GM12878 (cell line): ENCODE data around the gene PAM16. TPM values are rescaled to one million over a fixed set of nuclear protein-coding genes. Genes with fewer than 3 reads are reported as not detected.

Experiments used
- BACH1 ChIP-seq: fragments of 450-650 bp; IDR thresholded peaks from 2 replicates; pipeline ENCODE4 v1.6.1; 2017; ENCODE audit warnings: mild to moderate bottlenecking, borderline replicate concordance
- BCL11A ChIP-seq: IDR thresholded peaks from 2 replicates; pipeline ENCODE4 v1.6.1; 2011; ENCODE audit warnings: low read depth, low read length
- CHD4 ChIP-seq: fragments of 200-600 bp; sonication (generic); IDR thresholded peaks from 2 replicates; pipeline ENCODE4 v1.6.1; 2016; ENCODE audit warnings: mild to moderate bottlenecking
- CREB1 ChIP-seq: IDR thresholded peaks from 2 replicates; pipeline ENCODE4 v1.6.1; 2012; ENCODE audit warnings: low read depth, mild to moderate bottlenecking, inconsistent platforms
- CREM ChIP-seq: IDR thresholded peaks from 2 replicates; pipeline ENCODE4 v1.6.1; 2014; ENCODE audit warnings: antibody characterized with exemption, low read depth
- ELK1 ChIP-seq: IDR thresholded peaks from 2 replicates; pipeline ENCODE4 v1.6.1; 2012; ENCODE audit warnings: low read depth, low read length, improper control_type of control experiment
- GATAD2B ChIP-seq: fragments of 450-650 bp; conservative IDR thresholded peaks from 2 replicates; pipeline ENCODE4 v1.6.1; 2017; ENCODE audit warnings: low read depth, mild to moderate bottlenecking, moderate library complexity
- NBN ChIP-seq: fragments of 450-650 bp; IDR thresholded peaks from 2 replicates; pipeline ENCODE4 v1.6.1; 2016
- NR2F1 ChIP-seq: fragments of 450-650 bp; conservative IDR thresholded peaks from 2 replicates; pipeline ENCODE4 v1.6.1; 2017; ENCODE audit warnings: mild to moderate bottlenecking
- RAD51 ChIP-seq: fragments of 450-650 bp; IDR thresholded peaks from 2 replicates; pipeline ENCODE4 v1.6.1; 2016; ENCODE audit warnings: moderate library complexity, mild to moderate bottlenecking, inconsistent platforms
- RELA ChIP-seq: fragments of 450-650 bp; IDR thresholded peaks from 2 replicates; pipeline ENCODE4 v1.8.0; 2014; ENCODE audit warnings: borderline replicate concordance; ENCODE audit not compliant: partially characterized antibody
- SIN3A ChIP-seq: IDR thresholded peaks from 2 replicates; pipeline ENCODE4 v1.6.1; 2012; ENCODE audit warnings: low read depth, low read length, improper control_type of control experiment
- SREBF1 ChIP-seq: IDR thresholded peaks from 2 replicates; pipeline ENCODE4 v1.6.1; 2012; ENCODE audit warnings: mild to moderate bottlenecking, low read length
- polyA plus RNA-seq, 11 experiments: library from polyadenylated mRNA; depleted of rRNA in 4 of 11; unstranded in 6 of 11; stranded (reverse) in 5 of 11; fragments of >200 nt; fragmentation: Nextera tagmentation in 4 of 11; fragmentation: Illumina TruSeq in 1 of 11; extraction: Ambion mirVana in 4 of 11; extraction: Trizol in 1 of 11; gene quantifications; 1 replicate in 1 of 11; 2 replicates in 10 of 11; pipeline versions ENCODE4 v1.2.1 to v1.2.3, GENCODE V29; 2011 to 2016; ENCODE audit warnings: inconsistent platforms in 2 of 11, missing spikeins in 2 of 11, low read depth in 1 of 11
- total RNA-seq, 4 experiments: library from RNA; depleted of rRNA in 3 of 4; stranded (reverse); fragments of >200 nt in 3 of 4; fragmentation: Illumina TruSeq in 1 of 4; extraction: Trizol in 1 of 4; gene quantifications; 2 replicates each; pipeline versions ENCODE4 v1.2.1 to v1.2.3, GENCODE V29; 2013 to 2021
- TF ChIP-seq, protein P1 (sequence below): fragments of 450-650 bp; IDR thresholded peaks from 2 replicates; pipeline ENCODE4 v1.6.1; 2016; ENCODE audit warnings: mild to moderate bottlenecking
- TF ChIP-seq, protein P2 (sequence below): IDR thresholded peaks from 2 replicates; pipeline ENCODE4 v1.6.1; 2012; ENCODE audit warnings: low read depth, low read length, improper control_type of control experiment
- TF ChIP-seq, protein P3 (sequence below): fragments of 450-650 bp; IDR thresholded peaks from 2 replicates; pipeline ENCODE4 v1.6.1; 2017; ENCODE audit warnings: low read depth, mild to moderate bottlenecking, moderate library complexity
- TF ChIP-seq, protein P4 (sequence below): fragments of 450-650 bp; conservative IDR thresholded peaks from 2 replicates; pipeline ENCODE4 v1.6.1; 2017; ENCODE audit warnings: mild to moderate bottlenecking, moderate library complexity
- TF ChIP-seq, protein P5 (sequence below): fragments of 150-350 bp; IDR thresholded peaks from 2 replicates; pipeline ENCODE4 v1.6.1; 2014; ENCODE audit warnings: mild to moderate bottlenecking, low read depth, low read length

PAM16 gene
- total and polyA plus RNA-seq, 10 of the 15 experiments (the other 5 are each of a cell fraction or from before 2014, with no cell fraction given), result 18.5 to 94.3 (median 51.5) TPM

- TF ChIP-seq, protein P1, sequence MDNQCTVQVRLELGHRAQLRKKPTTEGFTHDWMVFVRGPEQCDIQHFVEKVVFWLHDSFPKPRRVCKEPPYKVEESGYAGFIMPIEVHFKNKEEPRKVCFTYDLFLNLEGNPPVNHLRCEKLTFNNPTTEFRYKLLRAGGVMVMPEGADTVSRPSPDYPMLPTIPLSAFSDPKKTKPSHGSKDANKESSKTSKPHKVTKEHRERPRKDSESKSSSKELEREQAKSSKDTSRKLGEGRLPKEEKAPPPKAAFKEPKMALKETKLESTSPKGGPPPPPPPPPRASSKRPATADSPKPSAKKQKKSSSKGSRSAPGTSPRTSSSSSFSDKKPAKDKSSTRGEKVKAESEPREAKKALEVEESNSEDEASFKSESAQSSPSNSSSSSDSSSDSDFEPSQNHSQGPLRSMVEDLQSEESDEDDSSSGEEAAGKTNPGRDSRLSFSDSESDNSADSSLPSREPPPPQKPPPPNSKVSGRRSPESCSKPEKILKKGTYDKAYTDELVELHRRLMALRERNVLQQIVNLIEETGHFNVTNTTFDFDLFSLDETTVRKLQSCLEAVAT, result peak; percentile 47
- TF ChIP-seq GATAD2B (peak; percentile 63; the same call in 1 of the 2 replicates), CREM (peak; percentile 74; the same call in 1 of the 2 replicates), NBN (peak; percentile 33), CHD4 (no peak), ELK1 (peak; percentile 79; the same call in 1 of the 2 replicates), CREB1 (peak; percentile 82), SIN3A (0 out of 2 replicates have a peak, but pooled peaks have one; percentile 48), RAD51 (no peak), BACH1 (peak; percentile 98), NR2F1 (peak; percentile 94), SREBF1 (no peak), BCL11A (0 out of 2 replicates have a peak, but pooled peaks have one; percentile 10), RELA (peak; percentile 85)
- TF ChIP-seq, protein P2, sequence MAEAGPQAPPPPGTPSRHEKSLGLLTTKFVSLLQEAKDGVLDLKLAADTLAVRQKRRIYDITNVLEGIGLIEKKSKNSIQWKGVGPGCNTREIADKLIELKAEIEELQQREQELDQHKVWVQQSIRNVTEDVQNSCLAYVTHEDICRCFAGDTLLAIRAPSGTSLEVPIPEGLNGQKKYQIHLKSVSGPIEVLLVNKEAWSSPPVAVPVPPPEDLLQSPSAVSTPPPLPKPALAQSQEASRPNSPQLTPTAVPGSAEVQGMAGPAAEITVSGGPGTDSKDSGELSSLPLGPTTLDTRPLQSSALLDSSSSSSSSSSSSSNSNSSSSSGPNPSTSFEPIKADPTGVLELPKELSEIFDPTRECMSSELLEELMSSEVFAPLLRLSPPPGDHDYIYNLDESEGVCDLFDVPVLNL, result no peak
- TF ChIP-seq, protein P3, sequence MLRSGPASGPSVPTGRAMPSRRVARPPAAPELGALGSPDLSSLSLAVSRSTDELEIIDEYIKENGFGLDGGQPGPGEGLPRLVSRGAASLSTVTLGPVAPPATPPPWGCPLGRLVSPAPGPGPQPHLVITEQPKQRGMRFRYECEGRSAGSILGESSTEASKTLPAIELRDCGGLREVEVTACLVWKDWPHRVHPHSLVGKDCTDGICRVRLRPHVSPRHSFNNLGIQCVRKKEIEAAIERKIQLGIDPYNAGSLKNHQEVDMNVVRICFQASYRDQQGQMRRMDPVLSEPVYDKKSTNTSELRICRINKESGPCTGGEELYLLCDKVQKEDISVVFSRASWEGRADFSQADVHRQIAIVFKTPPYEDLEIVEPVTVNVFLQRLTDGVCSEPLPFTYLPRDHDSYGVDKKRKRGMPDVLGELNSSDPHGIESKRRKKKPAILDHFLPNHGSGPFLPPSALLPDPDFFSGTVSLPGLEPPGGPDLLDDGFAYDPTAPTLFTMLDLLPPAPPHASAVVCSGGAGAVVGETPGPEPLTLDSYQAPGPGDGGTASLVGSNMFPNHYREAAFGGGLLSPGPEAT, result peak; percentile 87
- TF ChIP-seq, protein P4, sequence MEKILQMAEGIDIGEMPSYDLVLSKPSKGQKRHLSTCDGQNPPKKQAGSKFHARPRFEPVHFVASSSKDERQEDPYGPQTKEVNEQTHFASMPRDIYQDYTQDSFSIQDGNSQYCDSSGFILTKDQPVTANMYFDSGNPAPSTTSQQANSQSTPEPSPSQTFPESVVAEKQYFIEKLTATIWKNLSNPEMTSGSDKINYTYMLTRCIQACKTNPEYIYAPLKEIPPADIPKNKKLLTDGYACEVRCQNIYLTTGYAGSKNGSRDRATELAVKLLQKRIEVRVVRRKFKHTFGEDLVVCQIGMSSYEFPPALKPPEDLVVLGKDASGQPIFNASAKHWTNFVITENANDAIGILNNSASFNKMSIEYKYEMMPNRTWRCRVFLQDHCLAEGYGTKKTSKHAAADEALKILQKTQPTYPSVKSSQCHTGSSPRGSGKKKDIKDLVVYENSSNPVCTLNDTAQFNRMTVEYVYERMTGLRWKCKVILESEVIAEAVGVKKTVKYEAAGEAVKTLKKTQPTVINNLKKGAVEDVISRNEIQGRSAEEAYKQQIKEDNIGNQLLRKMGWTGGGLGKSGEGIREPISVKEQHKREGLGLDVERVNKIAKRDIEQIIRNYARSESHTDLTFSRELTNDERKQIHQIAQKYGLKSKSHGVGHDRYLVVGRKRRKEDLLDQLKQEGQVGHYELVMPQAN, result peak; percentile 78; the same call in 1 of the 2 replicates
- TF ChIP-seq, protein P5, sequence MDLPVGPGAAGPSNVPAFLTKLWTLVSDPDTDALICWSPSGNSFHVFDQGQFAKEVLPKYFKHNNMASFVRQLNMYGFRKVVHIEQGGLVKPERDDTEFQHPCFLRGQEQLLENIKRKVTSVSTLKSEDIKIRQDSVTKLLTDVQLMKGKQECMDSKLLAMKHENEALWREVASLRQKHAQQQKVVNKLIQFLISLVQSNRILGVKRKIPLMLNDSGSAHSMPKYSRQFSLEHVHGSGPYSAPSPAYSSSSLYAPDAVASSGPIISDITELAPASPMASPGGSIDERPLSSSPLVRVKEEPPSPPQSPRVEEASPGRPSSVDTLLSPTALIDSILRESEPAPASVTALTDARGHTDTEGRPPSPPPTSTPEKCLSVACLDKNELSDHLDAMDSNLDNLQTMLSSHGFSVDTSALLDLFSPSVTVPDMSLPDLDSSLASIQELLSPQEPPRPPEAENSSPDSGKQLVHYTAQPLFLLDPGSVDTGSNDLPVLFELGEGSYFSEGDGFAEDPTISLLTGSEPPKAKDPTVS, result peak; percentile 28; the same call in 1 of the 2 replicates
Measured at GRCh38 chr16:4307215-4308037, 43.7 kb downstream of the PAM16 start (continued).
